Ishikawa (cell line): ENCODE data around the gene MSLN.

Source experiments
- CEBPB ChIP-seq: IDR thresholded peaks from 2 replicates; pipeline ENCODE4 v1.6.1; 2012
- EGR1 ChIP-seq: IDR thresholded peaks from 2 replicates; pipeline ENCODE4 v1.6.1; 2012
- EP300 ChIP-seq: IDR thresholded peaks from 2 replicates; pipeline ENCODE4 v1.6.1; 2012; ENCODE audit warnings: borderline replicate concordance
- TAF1 ChIP-seq: IDR thresholded peaks from 2 replicates; pipeline ENCODE4 v1.6.1; 2012; ENCODE audit warnings: low read depth, mild to moderate bottlenecking

- TF ChIP-seq TAF1, result no peak
- no peak for TF ChIP-seq EP300
- TF ChIP-seq EGR1, result no peak
- no peak for TF ChIP-seq CEBPB
Measured at GRCh38 chr16:745739-746138, 14.8 kb upstream of the MSLN start.
